Measurements from ENCODE around the gene PGLYRP2. TPM values are rescaled to one million over a fixed set of nuclear protein-coding genes. Genes with fewer than 3 reads are reported as not detected.

Gene PGLYRP2
- total RNA-seq, 3 donors from 2014 or later = 5.6 to 6.2 TPM; not detected in 1

DNA sequence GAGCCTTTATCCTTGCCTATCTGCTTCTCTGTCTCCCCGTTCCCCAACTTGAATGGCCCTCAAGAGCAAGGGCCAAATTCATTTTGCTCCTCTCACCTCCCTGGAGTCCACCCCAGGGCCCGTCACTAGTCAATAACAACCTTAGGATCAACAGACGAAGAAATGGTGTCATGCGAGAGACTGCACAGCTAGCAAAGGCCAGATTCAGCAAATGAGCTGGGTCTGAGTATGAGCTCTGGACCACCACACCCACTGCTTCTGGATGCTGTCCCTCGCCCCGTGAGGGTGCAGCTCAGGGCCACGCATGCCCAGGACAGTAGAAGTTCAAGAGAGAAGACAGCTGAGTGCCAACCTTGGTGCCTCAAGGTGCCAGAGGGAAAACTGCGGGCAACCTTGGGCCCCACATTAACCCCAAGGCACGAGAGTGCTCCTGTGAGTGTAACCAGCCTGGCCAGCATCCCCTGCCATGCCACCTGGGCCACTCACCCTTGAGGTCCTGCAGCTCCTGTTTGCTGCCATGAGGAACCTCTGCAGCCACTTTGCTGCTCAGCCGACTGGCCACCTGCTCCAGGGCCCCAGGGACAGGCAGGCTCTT is 48.7 kb downstream of the PGLYRP2 start:
- H3K9me3 ChIP-seq = no peaks in the 10 kb centered on the region
- peaks cover 9 to 15% of the 10 kb centered on the region in 2 donors for H3K4me1 ChIP-seq
- intact Hi-C loops (cut with DNase I; ENCODE audit: low total_unique reads) = loop anchor here (5.0 kb wide), 1 partner anchor 858 kb away; the partner anchor contains the start of gene NDUFB7
- TF ChIP-seq POLR2A (IDR thresholded peaks at IDR 0.05) = no peak
- TF ChIP-seq POLR2AphosphoS5 (IDR thresholded peaks at IDR 0.05) = no peak
- TF ChIP-seq, protein P1, sequence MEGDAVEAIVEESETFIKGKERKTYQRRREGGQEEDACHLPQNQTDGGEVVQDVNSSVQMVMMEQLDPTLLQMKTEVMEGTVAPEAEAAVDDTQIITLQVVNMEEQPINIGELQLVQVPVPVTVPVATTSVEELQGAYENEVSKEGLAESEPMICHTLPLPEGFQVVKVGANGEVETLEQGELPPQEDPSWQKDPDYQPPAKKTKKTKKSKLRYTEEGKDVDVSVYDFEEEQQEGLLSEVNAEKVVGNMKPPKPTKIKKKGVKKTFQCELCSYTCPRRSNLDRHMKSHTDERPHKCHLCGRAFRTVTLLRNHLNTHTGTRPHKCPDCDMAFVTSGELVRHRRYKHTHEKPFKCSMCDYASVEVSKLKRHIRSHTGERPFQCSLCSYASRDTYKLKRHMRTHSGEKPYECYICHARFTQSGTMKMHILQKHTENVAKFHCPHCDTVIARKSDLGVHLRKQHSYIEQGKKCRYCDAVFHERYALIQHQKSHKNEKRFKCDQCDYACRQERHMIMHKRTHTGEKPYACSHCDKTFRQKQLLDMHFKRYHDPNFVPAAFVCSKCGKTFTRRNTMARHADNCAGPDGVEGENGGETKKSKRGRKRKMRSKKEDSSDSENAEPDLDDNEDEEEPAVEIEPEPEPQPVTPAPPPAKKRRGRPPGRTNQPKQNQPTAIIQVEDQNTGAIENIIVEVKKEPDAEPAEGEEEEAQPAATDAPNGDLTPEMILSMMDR (IDR thresholded peaks at IDR 0.05) = no peak
- no peaks in the 10 kb centered on the region for H3K27me3 ChIP-seq
- DNase-seq (ENCODE audit: low spot score in 2 of 2) = no peak
- no peak overlapping the region for H3K27ac ChIP-seq
- H3K36me3 ChIP-seq = peaks cover 3% of the 10 kb centered on the region
- H3K4me3 ChIP-seq = peak overlapping the region in 1 of 3 donors; percentile 98

- no peak overlapping the region for H3K4me3 ChIP-seq
- intact Hi-C loops (cut with DNase I; ENCODE audit: low total_unique reads) = loop anchor here (5.0 kb wide), 1 partner anchor 858 kb away; the partner anchor contains the start of gene NDUFB7
- H3K4me1 ChIP-seq = peaks cover 9 to 15% of the 10 kb centered on the region in 2 donors
- no peak for TF ChIP-seq POLR2A (IDR thresholded peaks at IDR 0.05)
- no peak for TF ChIP-seq POLR2AphosphoS5 (IDR thresholded peaks at IDR 0.05)
- TF ChIP-seq, protein P1 (IDR thresholded peaks at IDR 0.05) = no peak
- no peaks in the 10 kb centered on the region for H3K27me3 ChIP-seq
- DNase-seq (ENCODE audit: low spot score in 2 of 2) = no peak
- peaks cover 4% of the 10 kb centered on the region for H3K36me3 ChIP-seq
- no peak overlapping the region for H3K27ac ChIP-seq
- no peaks in the 10 kb centered on the region for H3K9me3 ChIP-seq
These were observed 49.4 kb downstream of the PGLYRP2 start for GRCh38 chr19:15429825-15430467.

DNA sequence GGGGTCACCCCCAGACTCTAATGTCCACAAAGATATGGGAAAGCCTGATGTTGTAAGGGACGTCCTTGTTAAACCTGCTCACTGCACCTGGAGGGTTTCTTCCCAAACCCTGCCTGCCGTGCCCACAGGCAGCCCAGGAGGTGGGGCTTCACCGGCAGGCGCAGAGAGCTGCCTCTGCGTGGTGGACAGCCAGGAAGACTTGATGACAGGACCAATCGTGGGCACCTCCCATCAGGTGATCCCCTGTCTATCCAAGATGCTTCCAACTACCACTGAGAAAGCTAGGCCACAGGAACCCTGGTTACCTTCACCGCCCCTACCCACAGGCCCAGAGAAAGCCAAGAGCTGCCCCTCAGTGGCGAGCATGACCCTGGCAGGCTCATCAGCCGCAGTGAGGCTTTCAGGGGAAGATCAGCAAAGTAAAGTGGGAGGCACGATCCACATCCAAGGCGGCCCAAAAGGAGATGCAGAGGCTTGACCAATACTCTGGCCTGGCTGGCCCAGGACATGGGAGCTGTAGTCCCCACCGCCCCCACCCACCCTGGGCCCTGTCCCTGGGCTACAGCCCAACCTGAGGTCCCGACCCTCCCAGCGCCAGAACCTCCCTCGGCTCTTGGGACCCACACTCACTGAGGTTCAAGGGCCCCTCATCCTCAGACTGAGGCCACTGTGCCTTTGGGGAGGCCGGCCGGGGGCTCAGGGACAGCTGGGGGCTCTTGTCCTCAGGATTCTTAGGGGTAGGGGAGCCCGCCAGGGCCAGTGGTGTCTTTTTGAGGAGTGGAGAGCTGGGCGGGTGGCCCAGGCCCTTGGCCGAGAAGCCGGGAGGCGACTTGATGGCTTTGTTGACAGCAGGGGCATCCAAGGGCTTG is 50.1 kb downstream of the PGLYRP2 start:
- Histone ChIP-seq H3K36me3 (peaks cover 11% of the 10 kb centered on the region), H3K4me1 (peaks cover 9 to 15% of the 10 kb centered on the region in 2 donors), H3K27me3 (no peaks in the 10 kb centered on the region), H3K27ac (no peak overlapping the region), H3K9me3 (no peaks in the 10 kb centered on the region), H3K4me3 (no peak overlapping the region)
- intact Hi-C loops (cut with DNase I; ENCODE audit: low total_unique reads) = no loop called here
- TF ChIP-seq, protein P1 (IDR thresholded peaks at IDR 0.05) = no peak
- TF ChIP-seq POLR2AphosphoS5 (IDR thresholded peaks at IDR 0.05) (no peak), POLR2A (IDR thresholded peaks at IDR 0.05) (no peak)
- no peak for DNase-seq (ENCODE audit: low spot score in 2 of 2)

DNA sequence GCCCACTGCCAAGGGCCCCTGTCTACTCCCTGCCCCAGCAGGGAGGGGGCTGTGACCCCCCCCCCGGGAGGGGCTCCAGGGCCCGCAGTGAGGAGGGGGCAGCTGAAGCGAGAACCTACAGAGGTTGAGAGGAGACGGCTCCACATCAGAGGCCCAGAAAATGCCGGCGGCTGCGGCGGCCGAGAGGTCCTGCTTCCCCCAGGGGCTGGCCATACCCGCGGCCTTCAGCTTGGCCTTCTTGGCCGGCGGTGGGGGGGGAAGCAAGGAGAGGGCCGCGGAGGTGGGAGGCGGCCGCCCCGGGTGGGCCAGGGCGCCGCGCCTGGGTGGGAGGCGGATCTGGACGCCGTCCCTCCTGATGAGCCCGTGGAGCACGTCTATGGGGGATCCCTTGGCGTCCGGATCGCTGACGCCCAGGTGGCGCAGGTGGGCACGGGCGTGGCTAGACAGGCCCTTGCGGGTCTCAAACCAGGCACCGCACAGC is 51.3 kb downstream of the PGLYRP2 start:
- Histone ChIP-seq H3K27ac (no peak overlapping the region), H3K9me3 (no peaks in the 10 kb centered on the region), H3K27me3 (no peaks in the 10 kb centered on the region), H3K36me3 (peaks cover 15% of the 10 kb centered on the region), H3K4me3 (no peak overlapping the region), H3K4me1 (peaks cover 9 to 15% of the 10 kb centered on the region in 2 donors)
- TF ChIP-seq, protein P1 (IDR thresholded peaks at IDR 0.05) = no peak
- TF ChIP-seq POLR2A (IDR thresholded peaks at IDR 0.05) (no peak), POLR2AphosphoS5 (IDR thresholded peaks at IDR 0.05) (no peak)
- DNase-seq (ENCODE audit: low spot score in 2 of 2) = no peak
- intact Hi-C loops (cut with DNase I; ENCODE audit: low total_unique reads) = no loop called here
